Measurements from ENCODE around the gene DCST2. TPM values are rescaled to one million over a fixed set of nuclear protein-coding genes. Genes with fewer than 3 reads are reported as not detected.

The DCST2 gene
- total and polyA plus RNA-seq, 10 of the 15 experiments (the other 5 are each of a cell fraction or from before 2014, with no cell fraction given) = 0.33 to 0.41 (median 0.36) TPM; not detected in 7

GRCh38 chr1:155044365-155044764 is 10.8 kb upstream of the DCST2 start:
- intact Hi-C loops (cut with micrococcal nuclease; ENCODE audit: unreplicated experiment) (no loop called here), in situ Hi-C loops (cut with MboI) (no loop called here)
- BruUV-seq (replicated peaks) = no TSS peak
- no peaks in the 10 kb centered on the region for H3K79me2 ChIP-seq (ENCODE audit: control insufficient read depth, insufficient read depth, low read length)
- H3K4me3 ChIP-seq = no peak overlapping the region
- H2AFZ ChIP-seq (ENCODE audit: control insufficient read depth, low read depth, low read length) = no peak overlapping the region
- peaks cover 2 to 3% of the 10 kb centered on the region in 2 experiments; a peak in 2 of 4 replicates for H3K27me3 ChIP-seq (replicated peaks in 1 of 2; ENCODE audit: control insufficient read depth in 2 of 2, insufficient read depth in 2 of 2, low read length in 1 of 2)
- ChIA-PET SMC1A (ENCODE audit: uncharacterized antibody, unreplicated experiment) (interaction anchor here (1.0 to 3.0 kb wide), 4 partner anchors 15 to 527 kb away, joined by 4 to 17 read pairs (median 12); no protein-coding TSS in a partner anchor), POLR2A (interaction anchor here (0.8 to 1.8 kb wide), 3 partner anchors 11 to 41 kb away, joined by 3 to 4 read pairs (median 3); no protein-coding TSS in a partner anchor), RAD21 (ENCODE audit: unreplicated experiment) (interaction anchor here (0.6 to 3.6 kb wide), 13 partner anchors 8 to 484 kb away, joined by 3 to 16 read pairs (median 5); partner anchors contain the start of genes KRTCAP2 and PYGO2), CTCF (interaction anchor here (0.6 to 6.1 kb wide), 30 partner anchors 12 to 484 kb away, joined by 3 to 121 read pairs (median 5); partner anchors contain the start of genes EFNA3, FLAD1, KRTCAP2 and LENEP)
- H3K9me3 ChIP-seq (replicated peaks; ENCODE audit: control insufficient read depth, insufficient read depth, low read length) = no peaks in the 10 kb centered on the region
- H4K20me1 ChIP-seq (ENCODE audit: control insufficient read depth, insufficient read depth) = no peaks in the 10 kb centered on the region
- no peaks in the 10 kb centered on the region for H3K4me1 ChIP-seq (ENCODE audit: control insufficient read depth, insufficient read depth, low read length)
- DNase-seq (ENCODE audit: low read depth, low spot score) (no peak), FAIRE-seq (no peak), ATAC-seq (no peak)
- no peak overlapping the region for H3K9ac ChIP-seq (ENCODE audit: control insufficient read depth, insufficient read depth, low read length)
- no peaks in the 10 kb centered on the region for H3K36me3 ChIP-seq (ENCODE audit: control insufficient read depth in 2 of 2, insufficient read depth in 2 of 2, low read length in 1 of 2)
- no peak overlapping the region for H3K4me2 ChIP-seq (ENCODE audit: control insufficient read depth, insufficient read depth)
- no peak overlapping the region for H3K27ac ChIP-seq (ENCODE audit: control insufficient read depth, insufficient read depth)
- 64% methylated on average over 6 of the region's 6 CpGs for WGBS (ENCODE audit: insufficient coverage, insufficient replicate concordance, low lambda C conversion rate, missing lambda C conversion rate)
- TF ChIP-seq MYC (IDR thresholded peaks at IDR 0.05; ENCODE audit: insufficient read depth, insufficient read length, insufficient replicate concordance, low read length, severe bottlenecking) (no peak), ZBTB33 (IDR thresholded peaks at IDR 0.05) (no peak), DPF2 (IDR thresholded peaks at IDR 0.05) (no peak), GATAD2B (conservative IDR thresholded peaks at IDR 0.05; ENCODE audit: low read depth) (no peak), BMI1 (IDR thresholded peaks at IDR 0.05; ENCODE audit: borderline replicate concordance) (no peak), HCFC1 (IDR thresholded peaks at IDR 0.05; ENCODE audit: low read length) (no peak), KLF5 (IDR thresholded peaks at IDR 0.05; ENCODE audit: partially characterized antibody) (no peak), MTA3 (IDR thresholded peaks at IDR 0.05; ENCODE audit: borderline replicate concordance, low read length) (no peak), RELB (IDR thresholded peaks at IDR 0.05; ENCODE audit: low read depth) (no peak), CUX1 (IDR thresholded peaks at IDR 0.05; ENCODE audit: insufficient replicate concordance, low read depth, low read length) (no peak), EP300 (IDR thresholded peaks at IDR 0.05; ENCODE audit: borderline replicate concordance in 1 of 2, control insufficient read depth in 1 of 2, low read depth in 2 of 2, low read length in 2 of 2) (no peak), STAT1 (conservative IDR thresholded peaks at IDR 0.05) (no peak), WRNIP1 (IDR thresholded peaks at IDR 0.05; ENCODE audit: borderline replicate concordance, low read depth, low read length) (no peak)
